ENCODE measurements around the gene S100A4.
A peak's percentile ranks its signal among the peaks of the same experiment; 100 is the strongest.
"Not testable (repeated sequence)": the region's sequence is repeated elsewhere in the genome, so short reads cannot be mapped to it uniquely, and the experiment has no call there.

Gene S100A4

DNA sequence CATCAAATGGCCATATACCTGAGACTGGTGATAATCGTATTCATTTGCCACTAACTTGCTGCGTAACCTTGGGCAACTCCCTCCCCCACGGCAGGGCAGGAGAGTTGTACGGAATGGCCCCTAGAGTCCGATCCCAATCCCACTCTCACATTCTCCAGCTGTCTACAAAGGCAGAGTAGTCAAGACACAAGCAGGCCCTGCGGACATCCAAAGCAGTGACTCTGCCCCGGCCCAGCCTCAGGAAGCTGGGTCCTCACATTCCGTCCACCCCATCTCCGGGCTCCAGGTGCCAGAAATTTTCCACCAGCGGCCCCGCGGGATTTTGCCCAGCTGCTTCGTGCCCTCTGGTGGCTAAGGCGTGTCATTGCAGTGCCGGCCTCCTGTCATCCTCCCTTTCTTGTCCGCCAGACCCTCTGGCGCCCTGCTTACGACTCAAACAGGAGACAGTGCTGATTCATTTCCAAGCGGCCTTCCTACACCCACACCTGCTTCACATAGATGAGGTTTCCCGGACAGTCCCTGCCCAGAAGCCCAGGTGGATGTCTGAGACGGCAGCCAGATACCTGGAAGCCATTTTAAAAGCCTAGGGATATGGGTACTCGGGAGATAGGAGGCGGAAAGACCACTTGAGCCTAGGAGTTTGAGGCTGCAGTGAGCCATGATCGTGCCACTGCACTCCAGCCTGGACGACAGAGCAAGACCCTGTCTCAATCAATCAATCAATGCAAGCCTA is 22.9 kb upstream of the S100A4 start:
- peak; percentile 74 for DNase-seq (ENCODE audit: extremely low spot score, insufficient read length, low read depth)
- peak; percentile 67 for FAIRE-seq

- no peak for DNase-seq (ENCODE audit: extremely low spot score, insufficient read length, low read depth)
- no peak for FAIRE-seq
These were observed 22.2 kb upstream of the S100A4 start for GRCh38 chr1:153567621-153568366.

DNA sequence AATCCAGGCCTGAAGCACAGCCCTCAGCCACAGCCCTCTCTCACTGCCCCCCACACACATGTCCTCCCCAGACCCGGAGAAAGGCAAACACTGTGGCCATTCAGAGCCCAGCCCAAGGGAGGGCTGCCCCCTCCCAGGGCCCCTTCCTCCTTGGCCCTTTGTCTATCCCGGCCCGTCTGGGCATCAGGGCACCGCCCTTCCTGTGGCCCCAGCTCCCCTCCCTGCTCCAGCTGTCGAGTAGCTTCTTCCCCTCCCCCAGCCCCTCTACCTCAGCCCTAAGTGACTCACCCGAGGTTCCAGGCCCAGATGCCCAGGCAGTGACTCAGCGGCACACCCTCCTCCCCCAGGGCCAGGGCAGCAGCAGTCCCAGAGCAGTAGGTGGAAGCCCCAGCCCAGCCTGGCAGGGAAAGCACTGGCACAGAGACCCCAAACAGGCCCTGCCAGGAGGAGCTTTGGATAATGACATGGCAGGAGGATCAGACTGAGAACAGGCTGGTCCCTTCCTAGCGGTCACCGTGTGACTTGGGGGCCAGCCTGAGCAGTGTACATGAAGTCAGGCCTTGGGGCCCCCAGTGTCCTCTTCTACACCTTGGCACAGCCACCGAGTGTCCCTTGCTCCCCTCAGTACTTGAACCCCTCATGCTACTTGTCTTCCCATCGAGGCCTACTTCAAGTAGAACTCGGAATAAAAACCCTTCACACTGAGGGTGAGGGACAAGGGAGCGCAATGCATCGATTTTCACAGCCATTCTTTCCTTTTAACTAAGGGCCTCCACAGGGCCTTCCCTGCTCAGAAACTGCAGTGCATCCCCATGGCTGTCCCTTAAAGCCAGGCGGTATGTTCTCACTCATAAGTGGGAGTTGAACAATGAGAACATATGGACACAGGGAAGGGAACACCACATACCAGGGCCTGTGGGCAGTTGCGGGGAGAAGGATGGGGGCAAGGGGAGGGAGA is 21.1 kb upstream of the S100A4 start:
- no peak for FAIRE-seq
- DNase-seq (ENCODE audit: extremely low spot score, insufficient read length, low read depth) = no peak

- DNase-seq (ENCODE audit: extremely low spot score, insufficient read length, low read depth) (no peak), FAIRE-seq (no peak)
These were observed 20.1 kb upstream of the S100A4 start, which contains the start of gene S100A2 for GRCh38 chr1:153565529-153566374. Gene S100A2, minus strand, starts transcription at chr1:153565844. Its CDS starts 1,967 bp downstream, at chr1:153563877.

GRCh38 chr1:153563991-153564390 is 18.4 kb upstream of the S100A4 start:
- no peak for DNase-seq (ENCODE audit: extremely low spot score, insufficient read length, low read depth)
- no peak for FAIRE-seq

GRCh38 chr1:153563483-153563901 is 17.9 kb upstream of the S100A4 start:
- no peak for FAIRE-seq
- DNase-seq (ENCODE audit: extremely low spot score, insufficient read length, low read depth) = no peak

GRCh38 chr1:153562021-153562420 is 16.4 kb upstream of the S100A4 start:
- not testable (repeated sequence) for DNase-seq (ENCODE audit: extremely low spot score, insufficient read length, low read depth); FAIRE-seq

- no peak for FAIRE-seq
These were observed 15.9 kb upstream of the S100A4 start for GRCh38 chr1:153561466-153561985.

GRCh38 chr1:153560771-153561465 is 15.3 kb upstream of the S100A4 start:
- no peak for DNase-seq (ENCODE audit: extremely low spot score, insufficient read length, low read depth)
- FAIRE-seq = no peak

More at GRCh38 chr1:153561466-153561985, 15.9 kb upstream of the S100A4 start:
- DNase-seq (ENCODE audit: extremely low spot score, insufficient read length, low read depth) = no peak

GRCh38 chr1:153560241-153560640 is 14.6 kb upstream of the S100A4 start:
- DNase-seq (ENCODE audit: extremely low spot score, insufficient read length, low read depth) (no peak), FAIRE-seq (no peak)

- DNase-seq (ENCODE audit: extremely low spot score, insufficient read length, low read depth) (no peak), FAIRE-seq (no peak)
These were observed 12.3 kb upstream of the S100A4 start for GRCh38 chr1:153557877-153558276.

- FAIRE-seq (no peak), DNase-seq (ENCODE audit: extremely low spot score, insufficient read length, low read depth) (no peak)
These were observed 10.7 kb upstream of the S100A4 start for GRCh38 chr1:153556348-153556747.

DNA sequence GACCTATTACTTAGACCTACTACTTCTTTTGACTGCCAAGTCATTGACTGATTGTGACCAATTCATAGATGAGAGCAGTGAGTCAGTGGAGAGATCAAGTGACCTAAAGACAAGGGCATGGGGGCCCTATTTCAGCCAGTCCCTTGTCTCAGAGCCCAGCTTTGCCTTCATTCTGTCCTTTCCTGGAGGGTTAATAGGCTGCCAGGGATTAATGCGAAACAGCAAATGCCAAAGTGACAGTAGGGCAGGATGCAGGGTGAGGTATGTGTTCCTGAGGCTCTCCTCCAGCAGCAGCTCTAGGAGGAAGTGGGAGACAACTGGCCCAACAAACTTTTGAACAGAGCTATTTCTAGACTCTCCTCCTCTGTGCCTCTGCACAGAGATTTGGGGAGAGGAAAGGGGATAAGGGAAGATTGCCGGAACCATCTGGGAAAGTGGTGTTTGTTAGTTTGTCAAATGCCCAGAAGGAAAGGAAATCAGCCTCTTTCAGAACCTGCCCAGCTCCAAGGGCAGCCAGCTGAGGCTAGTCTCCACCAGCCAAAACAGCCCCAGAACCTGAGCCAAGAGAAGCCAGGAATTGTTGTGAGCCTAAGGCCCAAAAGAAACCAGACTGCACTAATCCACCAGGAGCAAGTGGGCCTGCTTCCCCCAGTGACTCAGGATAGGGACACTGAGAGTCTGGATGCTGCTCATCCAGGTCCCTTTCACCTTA is 8.4 kb upstream of the S100A4 start:
- FAIRE-seq = no peak
- no peak for DNase-seq (ENCODE audit: extremely low spot score, insufficient read length, low read depth)

DNA sequence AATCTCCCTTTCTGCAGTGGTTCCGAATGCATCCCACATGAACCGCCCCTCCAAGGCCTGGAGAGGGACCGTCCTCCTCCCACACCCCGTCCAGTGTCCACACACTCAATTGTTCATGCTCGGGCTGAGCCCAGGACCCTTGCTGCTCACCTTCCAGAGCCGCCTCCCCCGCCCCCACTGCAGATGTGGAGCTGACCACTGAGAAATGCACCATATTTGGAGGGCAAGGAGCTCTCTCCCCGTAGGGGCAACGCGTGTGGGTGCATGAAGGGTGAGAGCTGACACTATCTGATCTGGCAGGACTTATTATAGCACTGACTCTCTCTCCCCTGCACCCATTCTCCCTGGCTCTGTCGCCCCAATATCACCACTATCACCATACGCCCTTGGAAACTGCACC is 7.5 kb upstream of the S100A4 start:
- FAIRE-seq = no peak
- DNase-seq (ENCODE audit: extremely low spot score, insufficient read length, low read depth) = no peak

DNA sequence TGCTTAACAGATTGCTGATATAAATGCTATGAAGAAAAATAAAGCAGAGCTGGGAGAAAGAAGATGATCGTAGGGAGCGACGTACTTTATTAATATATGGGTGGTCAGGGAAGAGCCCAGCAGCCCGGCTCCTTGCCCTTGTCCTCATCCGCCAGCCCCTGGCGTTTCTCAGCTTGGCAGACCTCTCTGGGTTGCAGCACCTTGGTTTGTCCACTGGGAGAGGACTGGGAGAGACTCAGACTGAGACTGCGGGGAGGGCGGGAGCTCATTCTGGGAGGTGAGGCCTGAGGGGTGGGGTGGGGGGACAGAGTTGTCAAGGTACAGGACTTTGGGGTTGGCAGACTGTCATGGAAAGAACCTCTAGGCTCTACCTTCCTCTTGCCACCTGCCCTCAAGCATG is 6.7 kb upstream of the S100A4 start:
- DNase-seq (ENCODE audit: extremely low spot score, insufficient read length, low read depth) (no peak), FAIRE-seq (no peak)

GRCh38 chr1:153550827-153551500 is 5.4 kb upstream of the S100A4 start:
- no peak for FAIRE-seq
- no peak for DNase-seq (ENCODE audit: extremely low spot score, insufficient read length, low read depth)

DNA sequence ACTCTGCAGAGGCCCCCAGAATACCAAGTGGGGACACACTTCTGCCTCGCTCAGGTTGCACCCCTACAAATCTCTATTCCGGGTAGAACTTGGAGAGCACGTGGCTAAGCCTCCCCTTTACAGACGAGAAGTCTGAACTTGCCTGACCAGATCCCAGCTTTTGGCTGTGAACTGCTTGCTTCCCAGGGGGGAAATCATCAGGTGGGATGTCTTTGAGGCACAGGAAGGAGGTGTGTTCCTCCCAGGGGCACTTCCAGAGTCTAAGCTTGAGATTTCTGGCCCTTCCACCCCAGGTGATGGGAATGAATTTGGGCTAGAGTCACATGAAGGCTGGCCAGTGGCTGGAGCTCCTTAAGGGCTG is 4.8 kb upstream of the S100A4 start:
- DNase-seq (ENCODE audit: extremely low spot score, insufficient read length, low read depth) (no peak), FAIRE-seq (no peak)
